Tongue (tissue), 3 donors: Measurements from ENCODE around the gene PCCA. TPM values are rescaled to one million over a fixed set of nuclear protein-coding genes. Genes with fewer than 3 reads are reported as not detected.
"Not testable (repeated sequence)": the region's sequence is repeated elsewhere in the genome, so short reads cannot be mapped to it uniquely, and the experiment has no call there.

ENCODE experiments used
- DNase-seq: peaks from one replicate; pipeline ENCODE4 v3.0.0-alpha.2; 2015
- small RNA-seq: library from RNA; depleted of rRNA; stranded (forward); fragments of <200 nt; gene quantifications from one replicate; pipeline ENCODE3, GENCODE V24; 2014; ENCODE audit warnings: low replicate concordance
- total RNA-seq: library from RNA; depleted of rRNA; stranded (reverse); fragments of >200 nt; gene quantifications from one replicate; pipeline ENCODE4 v1.2.3, GENCODE V29; 2014

PCCA gene
- total RNA-seq, 1 donor from 2014 or later: 59.7 TPM

GRCh38 chr13:100547791-100548201 is 458.9 kb downstream of the PCCA start:
- peak; percentile 63 for DNase-seq

GRCh38 chr13:100549316-100549715 is 460.4 kb downstream of the PCCA start:
- no peak for DNase-seq

- DNase-seq: no peak
Observed at GRCh38 chr13:100552755-100553154, 463.9 kb downstream of the PCCA start.

GRCh38 chr13:100559886-100560285 is 471.0 kb downstream of the PCCA start:
- no peak for DNase-seq

GRCh38 chr13:100560498-100561157 is 471.7 kb downstream of the PCCA start:
- DNase-seq: no peak

- DNase-seq: no peak
Observed at GRCh38 chr13:100561158-100561499, 472.2 kb downstream of the PCCA start.

- no peak for DNase-seq
Observed at GRCh38 chr13:100561599-100562204, 472.8 kb downstream of the PCCA start.

GRCh38 chr13:100563779-100564178 is 474.9 kb downstream of the PCCA start:
- no peak for DNase-seq

- DNase-seq: no peak
Observed at GRCh38 chr13:100564444-100565223, 475.7 kb downstream of the PCCA start.

GRCh38 chr13:100565286-100565685 is 476.4 kb downstream of the PCCA start:
- no peak for DNase-seq

GRCh38 chr13:100566543-100566942 is 477.6 kb downstream of the PCCA start:
- DNase-seq: no peak

- DNase-seq: peak; percentile 77
Observed at GRCh38 chr13:100573121-100573520, 484.2 kb downstream of the PCCA start.

- not testable (repeated sequence) for DNase-seq
Observed at GRCh38 chr13:100577239-100577638, 488.3 kb downstream of the PCCA start.

Small RNAs within 50 kb of the gene (small RNA-seq; reads per million reads assigned to genes)
- not detected for gene AL356575.1

Other genes starting within 250 kb of the PCCA start
- gene ZIC5, start 117.3 kb upstream of the PCCA start, total RNA-seq: not detected
- not detected for gene ZIC2, start 107.3 kb upstream of the PCCA start, total RNA-seq